Activated naive CD4-positive, alpha-beta T cell treated with anti-CD3 and anti-CD28 coated beads, Interleukin-2, amount 50 U/mL, for 72 hours (primary cell): Measurements from ENCODE around the gene DCTN1. TPM values are rescaled to one million over a fixed set of nuclear protein-coding genes. Genes with fewer than 3 reads are reported as not detected.
"Not testable (repeated sequence)": the region's sequence is repeated elsewhere in the genome, so short reads cannot be mapped to it uniquely, and the experiment has no call there.

Experiments used
- ATAC-seq, 2 donors: fragments of 150-1000 bp; cut with Tn5 transposase; 2 replicates each; pipeline ENCODE4 v1.10.0; 2021; ENCODE audit warnings: mild to moderate bottlenecking in 2 of 2, moderate library complexity in 2 of 2
- DNase-seq, 2 donors: peaks; one replicate each; pipeline ENCODE4 v3.0.0; 2021 to 2022; ENCODE audit warnings: low spot score in 2 of 2
- H3K27ac Mint-ChIP-seq, 2 donors: one replicate each; pipeline ENCODE4 v1.8.0; 2022; ENCODE audit warnings: mild to moderate bottlenecking in 2 of 2, mixed read lengths in 2 of 2
- H3K36me3 Mint-ChIP-seq, 2 donors: one replicate each; pipeline ENCODE4 v1.8.0; 2022; ENCODE audit warnings: mixed read lengths in 2 of 2
- H3K9me3 Mint-ChIP-seq, 2 donors: one replicate each; pipeline ENCODE4 v1.8.0; 2022; ENCODE audit warnings: mixed read lengths in 2 of 2
- total RNA-seq, 2 donors: library from RNA; stranded (reverse); gene quantifications; one replicate each; pipeline ENCODE4 v1.2.3, GENCODE V29; 2022

Gene DCTN1
- 10 to 100 TPM; 45.6 to 97.1 TPM for total RNA-seq

DNA sequence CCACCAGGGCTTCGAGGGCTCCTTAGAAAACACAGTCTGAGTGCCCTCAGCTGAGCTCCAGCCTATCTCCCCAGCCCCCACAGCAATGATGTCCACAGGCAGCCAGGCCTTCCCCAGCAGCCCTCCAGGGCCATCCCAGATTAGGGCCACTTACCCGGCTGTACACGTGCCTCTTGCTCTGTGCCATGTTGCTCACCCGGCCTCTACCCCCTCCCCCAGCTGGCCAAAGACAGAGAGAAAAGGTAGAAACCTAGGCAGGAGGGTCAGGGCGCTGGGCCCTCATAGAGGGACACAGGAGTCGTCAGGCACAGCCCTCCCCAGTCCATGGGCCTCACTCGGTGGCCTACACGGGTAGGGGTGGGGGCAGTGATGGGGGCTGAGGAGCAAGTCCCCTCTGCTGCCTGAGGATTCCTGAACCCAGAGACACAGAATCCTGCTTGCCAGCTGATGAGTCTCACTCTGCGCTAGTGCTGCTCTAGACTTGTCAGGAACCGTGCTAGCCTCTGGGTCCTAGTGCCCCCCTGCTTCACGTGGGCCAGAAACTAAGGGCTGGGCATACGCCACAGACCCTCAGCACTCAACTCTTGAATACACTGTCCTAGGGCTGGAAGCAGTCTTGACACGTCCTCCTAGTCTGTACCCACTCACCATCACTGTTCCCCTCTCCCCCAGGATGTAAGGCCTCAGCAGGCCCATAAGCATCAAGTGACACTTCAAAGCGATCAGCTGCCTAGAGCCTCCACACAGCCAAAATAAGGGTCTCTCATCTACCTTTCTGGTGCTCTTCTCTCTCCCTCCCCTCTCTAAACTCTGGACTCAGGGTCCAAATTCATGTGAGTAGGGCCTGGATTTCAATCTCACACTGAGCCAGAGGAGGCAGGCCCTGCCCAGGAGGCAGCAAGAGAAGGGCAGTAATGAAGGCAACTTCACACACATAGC, at the start of gene DCTN1:
DCTN1 (minus strand) TSS at position 461 of the 939 bp plus-strand sequence; CDS start at position 187, 274 bp downstream.
- H3K9me3 Mint-ChIP-seq = no peaks in the 10 kb centered on the region
- peak within 1 kb of the TSS; percentile 65 to 81 for H3K27ac Mint-ChIP-seq
- ATAC-seq (peak; percentile 33 to 78), DNase-seq (peak in 1 of 2 donors; percentile 27)
- H3K36me3 Mint-ChIP-seq = no peaks in the 10 kb centered on the region

DNA sequence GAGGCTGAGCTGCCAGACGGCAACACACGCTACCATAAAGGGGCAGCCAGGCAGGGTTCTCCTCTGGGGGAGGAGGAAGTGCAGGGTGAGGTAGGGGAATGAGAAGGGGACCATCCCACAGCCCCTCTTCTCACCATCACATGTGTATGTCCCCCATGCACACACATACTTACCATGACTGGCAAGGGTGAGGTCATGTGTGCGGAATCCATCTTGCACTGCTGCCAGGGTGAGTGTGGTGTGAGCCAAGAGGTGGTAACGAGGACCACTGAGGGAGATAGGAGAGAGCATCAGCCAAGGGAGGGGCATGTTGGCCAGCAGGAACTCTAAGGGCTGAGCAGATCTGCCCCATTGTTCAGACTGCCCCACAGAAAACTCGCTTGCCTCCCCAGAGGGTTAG, 48.6 kb upstream of the DCTN1 start:
- H3K9me3 Mint-ChIP-seq = no peaks in the 10 kb centered on the region
- H3K36me3 Mint-ChIP-seq = no peaks in the 10 kb centered on the region
- peak overlapping the region in 1 of 2 donors; percentile 3 for H3K27ac Mint-ChIP-seq
- DNase-seq = no peak
- ATAC-seq = no peak

DNA sequence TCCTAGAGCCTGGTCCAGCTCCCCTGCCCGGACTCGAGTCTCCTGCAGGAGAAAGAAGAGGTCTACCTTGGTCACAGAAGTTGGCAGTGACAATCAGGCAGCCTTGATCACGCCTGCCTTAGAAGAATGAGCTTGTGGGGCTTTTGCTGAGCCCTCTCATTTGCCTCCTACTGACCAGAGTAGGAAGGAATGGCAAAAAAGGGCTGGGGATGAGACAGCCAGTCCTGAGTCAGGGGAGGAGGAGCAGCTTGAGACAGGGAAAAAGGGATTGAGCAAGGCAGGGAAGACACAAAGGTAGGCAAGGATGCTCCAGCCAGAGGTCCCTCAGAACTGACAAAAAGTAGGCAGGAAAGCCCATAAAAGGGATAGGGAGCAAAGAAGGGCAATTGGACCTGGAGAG, 47.4 kb upstream of the DCTN1 start:
- ATAC-seq (no peak), DNase-seq (no peak)
- H3K9me3 Mint-ChIP-seq = no peaks in the 10 kb centered on the region
- peak overlapping the region in 1 of 2 donors; percentile 12 for H3K27ac Mint-ChIP-seq
- peaks cover 0 to 8% of the 10 kb centered on the region in 2 donors for H3K36me3 Mint-ChIP-seq

DNA sequence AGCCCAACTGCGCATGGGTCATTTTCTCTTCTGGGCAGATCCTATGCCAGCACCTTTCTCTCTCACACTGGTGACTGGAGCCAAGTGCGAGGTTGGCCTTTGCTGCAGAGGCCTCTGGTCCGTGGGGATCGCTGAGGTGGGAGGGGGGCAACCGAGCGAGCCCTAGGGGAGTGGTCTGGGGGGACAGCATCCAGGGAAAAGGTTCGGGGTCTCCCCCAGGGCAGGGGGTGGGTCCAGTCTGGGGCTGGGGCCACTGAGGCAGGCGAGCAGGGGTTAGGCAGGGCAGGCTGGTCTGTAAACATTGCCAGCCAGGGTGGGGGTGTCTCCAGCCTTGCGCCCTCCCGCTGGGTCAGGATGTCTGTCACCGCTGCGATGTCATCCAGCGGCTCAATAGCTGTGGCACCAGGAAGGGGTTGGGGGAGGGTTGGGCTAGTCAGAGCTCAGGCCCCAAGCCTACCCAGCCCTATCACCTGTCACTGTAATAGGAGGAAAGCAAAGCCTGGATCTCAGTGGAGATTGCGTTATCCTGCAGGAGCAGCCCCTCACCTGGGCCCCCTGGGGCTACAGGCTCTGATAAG, 46.2 kb upstream of the DCTN1 start:
- Mint-ChIP-seq H3K27ac (no peak overlapping the region), H3K36me3 (peaks cover 1 to 8% of the 10 kb centered on the region in 2 donors), H3K9me3 (no peaks in the 10 kb centered on the region)
- ATAC-seq (no peak), DNase-seq (no peak)

DNA sequence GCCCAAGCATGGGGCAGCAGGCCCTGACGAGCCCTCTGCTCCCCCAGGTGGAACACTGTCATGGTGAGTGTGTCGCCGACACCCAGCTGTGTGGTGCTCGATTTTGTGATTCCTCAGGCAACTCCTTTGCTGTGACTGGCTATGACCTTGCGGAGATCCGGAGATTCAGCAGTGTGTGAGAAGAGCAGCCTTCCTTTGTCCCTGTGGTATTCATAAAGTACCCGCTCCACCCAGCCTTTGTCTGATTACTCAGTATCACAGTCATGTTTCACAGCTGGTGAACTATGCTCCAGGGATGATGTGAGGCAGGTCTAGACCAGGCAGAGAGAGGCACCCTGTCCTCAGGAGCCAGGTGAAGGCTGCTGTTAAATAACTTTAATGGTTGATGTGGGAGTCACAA, 45.4 kb upstream of the DCTN1 start:
- Mint-ChIP-seq H3K36me3 (peaks cover 5 to 8% of the 10 kb centered on the region in 2 donors), H3K9me3 (no peaks in the 10 kb centered on the region), H3K27ac (no peak overlapping the region)
- ATAC-seq (no peak), DNase-seq (no peak)

DNA sequence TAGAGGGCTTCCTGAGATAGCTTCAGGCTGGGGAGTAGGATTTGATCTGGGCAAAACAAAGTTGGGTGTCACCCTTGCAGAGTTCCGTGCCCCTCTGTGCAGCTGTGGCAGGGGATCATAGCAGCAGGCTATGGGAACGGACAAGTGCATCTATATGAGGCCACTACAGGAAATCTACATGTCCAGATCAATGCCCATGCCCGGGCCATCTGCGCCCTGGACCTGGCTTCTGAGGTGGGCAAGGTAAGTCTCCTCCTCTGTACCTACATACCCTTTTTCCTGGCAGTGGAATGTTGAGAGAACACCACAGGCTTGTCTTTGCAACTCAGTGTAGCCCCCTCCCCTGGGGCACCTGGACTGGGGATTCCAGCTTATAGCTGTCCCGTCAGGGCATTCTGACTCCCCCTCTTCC, 44.9 kb upstream of the DCTN1 start:
- Mint-ChIP-seq H3K36me3 (peaks cover 5 to 8% of the 10 kb centered on the region in 2 donors), H3K9me3 (no peaks in the 10 kb centered on the region), H3K27ac (no peak overlapping the region)
- DNase-seq (no peak), ATAC-seq (no peak)

DNA sequence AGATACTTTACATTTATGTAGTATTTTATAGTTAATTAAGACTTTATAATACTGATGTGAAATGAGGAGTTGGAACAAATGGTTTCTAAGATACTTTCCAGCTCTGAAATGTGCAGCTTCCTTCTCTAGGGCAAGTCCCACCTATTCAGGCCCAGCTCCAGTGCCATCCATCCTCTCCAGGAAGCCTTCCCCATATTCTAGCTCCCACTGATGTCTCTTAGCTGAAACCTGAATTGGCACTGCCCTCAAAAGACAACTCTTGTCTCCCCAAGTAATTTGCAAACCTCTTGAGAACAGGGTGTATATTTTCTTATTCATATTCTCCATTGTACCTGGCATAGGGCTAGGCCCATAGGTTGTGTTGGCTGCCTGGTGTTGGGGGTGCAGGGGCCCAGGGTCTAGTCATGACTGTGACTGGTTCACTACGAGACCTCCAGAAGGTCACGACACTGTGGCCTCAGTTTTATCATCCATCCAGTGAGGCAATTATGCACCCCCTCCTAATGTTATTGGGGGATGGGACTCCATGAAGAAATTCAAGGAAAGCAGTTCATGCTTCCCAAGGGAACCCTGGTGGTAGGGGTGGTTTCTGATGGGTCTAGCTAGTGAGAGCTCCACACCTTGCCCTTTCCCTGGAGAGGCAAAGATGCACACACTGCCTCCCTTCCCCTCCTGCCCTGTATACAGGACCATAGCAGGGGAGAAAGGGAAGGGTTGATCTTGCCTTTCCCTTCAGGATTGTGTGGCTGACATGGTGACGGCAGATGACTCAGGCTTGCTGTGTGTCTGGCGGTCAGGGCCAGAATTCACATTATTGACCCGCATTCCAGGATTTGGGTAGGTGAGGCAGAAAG, 44.3 kb upstream of the DCTN1 start:
- H3K27ac Mint-ChIP-seq = no peak overlapping the region
- ATAC-seq (no peak), DNase-seq (no peak)
- peaks cover 5 to 8% of the 10 kb centered on the region in 2 donors for H3K36me3 Mint-ChIP-seq
- no peaks in the 10 kb centered on the region for H3K9me3 Mint-ChIP-seq

DNA sequence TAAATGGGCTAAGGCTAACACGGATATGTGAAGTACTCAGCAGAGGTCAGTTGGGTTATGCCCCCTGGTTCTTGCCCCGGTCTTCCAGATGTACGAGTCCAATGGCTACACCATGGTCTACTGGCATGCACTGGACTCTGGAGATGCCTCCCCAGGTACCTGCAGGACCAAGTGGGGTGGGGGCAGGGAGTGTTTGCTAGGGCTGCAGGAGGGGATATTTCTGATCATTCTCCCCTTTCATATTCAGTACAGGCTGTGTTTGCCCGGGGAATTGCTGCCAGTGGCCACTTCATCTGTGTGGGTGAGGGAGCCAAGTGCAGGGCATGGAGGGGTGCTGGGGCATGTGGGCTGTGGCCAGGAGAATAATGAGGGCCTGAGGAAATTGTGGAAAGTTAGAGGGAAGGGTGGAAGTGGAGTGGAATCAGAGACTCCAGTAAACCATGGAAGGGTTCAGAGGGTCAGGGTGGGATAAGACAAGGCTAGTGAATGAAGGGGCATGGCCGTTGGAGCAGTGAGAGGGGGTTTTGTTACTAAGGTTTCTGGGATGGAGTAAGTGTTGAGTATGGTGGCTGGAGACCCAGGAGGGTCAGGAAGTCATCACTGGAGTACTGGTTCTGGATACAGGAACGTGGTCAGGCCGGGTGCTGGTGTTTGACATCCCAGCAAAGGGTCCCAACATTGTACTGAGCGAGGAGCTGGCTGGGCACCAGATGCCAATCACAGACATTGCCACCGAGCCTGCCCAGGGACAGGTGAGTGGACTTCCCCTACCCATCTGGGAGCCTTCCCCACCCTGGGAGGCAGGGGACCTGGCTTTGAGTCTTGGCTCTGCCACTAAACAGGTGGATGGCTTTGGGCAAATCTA, 43.4 kb upstream of the DCTN1 start:
- ATAC-seq = no peak
- no peak for DNase-seq
- peak overlapping the region in 1 of 2 donors; percentile 1 for H3K27ac Mint-ChIP-seq
- H3K36me3 Mint-ChIP-seq = peaks cover 5 to 8% of the 10 kb centered on the region in 2 donors
- no peaks in the 10 kb centered on the region for H3K9me3 Mint-ChIP-seq

DNA sequence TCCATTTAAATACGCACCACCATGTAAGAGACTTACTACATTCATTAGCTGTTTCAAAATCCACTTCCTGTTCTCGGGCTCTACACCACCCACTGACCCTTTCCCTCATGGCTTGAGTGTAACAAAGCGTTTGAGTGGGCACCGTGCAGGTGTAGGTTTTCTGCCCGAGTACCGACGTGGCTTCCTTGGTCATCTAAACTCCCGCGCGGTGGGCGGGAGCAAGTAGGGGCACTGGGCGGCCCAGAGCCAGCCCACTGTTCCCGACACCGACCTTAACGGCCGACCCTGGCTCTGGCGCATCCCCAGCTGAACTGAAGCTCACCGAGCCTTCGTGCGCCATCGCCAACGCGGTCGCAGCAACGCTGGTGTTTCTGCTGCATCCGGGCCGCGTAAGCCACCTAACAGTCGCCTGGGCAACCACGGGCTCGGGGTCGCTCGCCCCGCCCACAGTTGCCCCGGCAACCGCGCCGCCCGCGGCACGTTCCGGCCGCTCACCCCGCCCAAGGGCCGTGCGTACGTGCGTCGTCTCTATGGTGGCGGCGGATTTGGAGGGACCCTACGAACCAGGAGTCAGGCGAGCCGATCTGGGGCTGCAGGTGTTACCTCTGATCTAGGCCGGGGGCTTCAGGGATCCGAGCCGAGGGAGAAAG, 41.2 kb upstream of the DCTN1 start, which contains the start of the genes C2orf81 and WDR54:
C2orf81 (minus strand) TSS at position 399 of the 650 bp plus-strand sequence; CDS start at position 340, 59 bp downstream.
WDR54 (plus strand) TSS at position 510 of the 650 bp plus-strand sequence. CDS start 424 bp downstream, outside the sequence.
- Mint-ChIP-seq H3K27ac (peak within 1 kb of the TSS; percentile 100), H3K9me3 (no peaks in the 10 kb centered on the region), H3K36me3 (peaks cover 5 to 8% of the 10 kb centered on the region in 2 donors)
- ATAC-seq (peak; percentile 93 to 97), DNase-seq (peak; percentile 89 to 97)

DNA sequence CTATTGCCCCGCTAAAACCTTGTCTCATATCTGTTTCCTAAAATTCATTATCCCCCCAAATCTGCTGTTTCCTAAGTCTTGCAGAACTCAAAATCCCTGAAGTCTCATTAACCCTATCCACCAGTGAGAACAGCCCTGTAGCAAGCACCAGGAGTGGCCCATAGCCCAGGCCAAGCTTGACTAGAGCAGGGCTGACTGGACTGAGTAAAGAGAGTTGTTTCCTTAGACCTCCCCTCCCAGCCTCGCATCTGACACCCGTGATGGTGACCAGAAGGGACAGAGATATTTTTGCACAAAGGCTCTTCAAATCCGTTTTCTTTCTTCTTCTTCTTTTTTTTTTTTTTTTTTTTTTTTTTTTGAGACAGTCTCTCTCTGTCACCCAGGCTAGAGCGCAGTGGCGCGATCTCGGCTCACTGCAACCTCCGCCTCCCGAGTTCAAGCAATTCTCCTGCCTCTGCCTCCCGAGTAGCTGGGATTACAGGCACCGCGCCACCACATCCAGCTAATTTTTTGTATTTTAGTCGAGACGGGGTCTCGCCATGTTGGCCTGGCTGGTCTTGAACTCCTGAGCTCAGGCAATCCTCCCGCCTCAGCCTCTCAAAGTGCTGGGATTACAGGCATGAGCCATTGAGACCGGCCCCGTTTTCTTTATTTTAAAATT, 40.5 kb upstream of the DCTN1 start:
- peak in 1 of 2 donors; percentile 41 for DNase-seq
- not testable (repeated sequence) for H3K36me3 Mint-ChIP-seq, ATAC-seq, H3K9me3 Mint-ChIP-seq
- peak overlapping the region; percentile 95 to 100 for H3K27ac Mint-ChIP-seq

DNA sequence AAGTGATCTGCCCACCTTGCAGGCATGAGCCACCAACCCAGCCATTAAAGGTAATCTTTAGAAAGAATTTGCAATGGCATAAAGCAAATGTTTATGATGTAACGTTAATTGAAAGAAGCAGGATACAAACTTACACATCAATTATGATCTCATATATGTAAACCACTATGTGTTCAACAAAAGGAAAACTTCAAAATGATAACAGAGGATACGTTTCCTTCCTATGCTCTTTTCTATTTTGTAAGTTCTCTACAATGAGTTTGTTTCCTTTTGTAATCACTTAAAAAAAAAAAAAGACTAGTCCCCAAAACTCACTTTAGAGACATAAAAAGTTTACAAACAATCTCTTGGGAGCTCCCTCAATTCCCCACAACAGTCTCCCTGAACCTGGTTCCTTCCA, 39.9 kb upstream of the DCTN1 start:
- H3K27ac Mint-ChIP-seq = no peak overlapping the region
- ATAC-seq (no peak), DNase-seq (peak in 1 of 2 donors; percentile 25)
- H3K36me3 Mint-ChIP-seq = peaks cover 5 to 8% of the 10 kb centered on the region in 2 donors
- no peaks in the 10 kb centered on the region for H3K9me3 Mint-ChIP-seq

DNA sequence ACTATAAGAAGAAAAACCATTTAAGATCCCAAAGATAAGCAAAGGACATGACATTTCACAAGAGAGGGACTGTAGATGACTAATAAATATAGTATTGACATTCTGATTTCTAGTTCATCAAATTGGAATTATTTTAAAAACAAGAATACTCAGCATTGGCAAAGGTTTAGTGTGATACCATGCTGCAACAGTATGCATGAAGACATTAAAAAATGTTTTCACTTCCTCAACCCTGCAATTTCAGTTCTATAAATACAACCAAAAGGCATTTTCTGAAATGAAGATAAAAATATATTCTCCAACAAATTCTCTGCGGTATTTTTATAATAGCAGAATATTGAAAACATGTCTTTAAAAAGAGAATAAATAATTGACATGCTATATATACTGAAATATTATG, 39.2 kb upstream of the DCTN1 start:
- peaks cover 5 to 8% of the 10 kb centered on the region in 2 donors for H3K36me3 Mint-ChIP-seq
- ATAC-seq (no peak), DNase-seq (no peak)
- H3K9me3 Mint-ChIP-seq = no peaks in the 10 kb centered on the region
- no peak overlapping the region for H3K27ac Mint-ChIP-seq

DNA sequence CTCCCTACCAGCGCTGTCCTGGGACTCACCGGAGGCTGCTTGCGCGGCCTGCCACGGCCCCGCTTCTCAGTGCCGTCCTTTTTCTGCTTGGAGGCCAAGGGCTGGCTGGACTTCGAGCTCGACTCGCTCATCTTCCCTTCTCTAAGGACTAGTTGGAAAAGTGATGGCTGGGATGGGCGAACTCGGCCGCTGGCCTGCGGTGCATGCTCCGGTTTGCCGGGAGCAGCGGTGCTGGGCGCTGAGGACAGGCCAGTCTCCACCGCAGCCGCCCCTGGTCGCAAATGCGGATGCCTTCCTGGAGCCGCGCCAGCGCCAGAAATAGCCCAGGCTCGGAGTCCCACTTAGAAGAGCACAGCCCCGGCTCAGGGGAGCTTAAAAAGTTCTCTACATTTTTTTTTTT, 38.2 kb upstream of the DCTN1 start:
- H3K36me3 Mint-ChIP-seq = peaks cover 5 to 7% of the 10 kb centered on the region in 2 donors
- no peak overlapping the region for H3K27ac Mint-ChIP-seq
- DNase-seq = no peak
- no peak for ATAC-seq
- no peaks in the 10 kb centered on the region for H3K9me3 Mint-ChIP-seq

DNA sequence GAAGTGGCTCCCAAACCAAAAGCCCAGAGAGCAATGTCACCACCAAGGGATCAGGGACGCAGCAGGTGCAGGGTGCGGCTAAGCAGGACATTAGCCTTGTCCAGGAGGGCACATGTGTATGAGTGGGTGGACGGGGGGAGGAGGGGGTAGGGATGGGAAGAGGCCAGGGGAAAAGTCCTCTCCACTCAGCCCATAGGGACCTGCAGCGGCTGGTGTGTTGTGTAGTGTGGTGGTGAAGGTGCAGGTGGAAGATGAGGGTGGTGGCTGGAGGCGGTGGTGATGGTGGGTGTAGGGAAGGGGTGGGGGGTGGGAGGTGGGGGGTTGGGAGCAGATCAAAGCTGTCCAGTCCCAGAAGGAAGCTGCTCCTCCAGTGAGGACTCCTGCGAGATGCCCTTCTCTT, 37.7 kb upstream of the DCTN1 start:
- Mint-ChIP-seq H3K27ac (no peak overlapping the region), H3K36me3 (peaks cover 2 to 5% of the 10 kb centered on the region in 2 donors), H3K9me3 (no peaks in the 10 kb centered on the region)
- DNase-seq (no peak), ATAC-seq (no peak)

DNA sequence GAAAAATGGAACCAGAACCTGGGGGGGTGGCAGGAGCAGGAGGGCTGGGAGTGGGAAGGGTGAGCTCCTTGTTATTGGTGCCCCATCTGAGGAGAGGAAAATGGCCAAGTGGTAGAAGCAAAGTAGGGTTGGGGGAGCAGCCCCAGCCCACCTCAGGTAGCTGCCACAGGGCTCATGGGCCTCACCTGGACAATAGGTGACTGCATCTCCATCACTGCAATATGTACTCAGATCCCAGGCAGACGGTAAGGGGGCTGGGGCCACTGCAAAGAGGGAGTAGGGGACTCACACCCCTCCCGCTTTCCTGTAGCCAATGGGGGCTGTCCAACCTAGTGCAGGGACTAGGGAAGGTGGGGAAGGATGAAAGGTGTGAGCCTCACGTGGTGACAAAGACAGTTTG, 37.1 kb upstream of the DCTN1 start:
- no peak for DNase-seq
- no peak for ATAC-seq
- H3K27ac Mint-ChIP-seq = peak overlapping the region; percentile 25 to 90
- no peaks in the 10 kb centered on the region for H3K9me3 Mint-ChIP-seq
- H3K36me3 Mint-ChIP-seq = peaks cover 0 to 5% of the 10 kb centered on the region in 2 donors
